Spleen (tissue), 7 donors: ENCODE measurements around the gene SP6.

ENCODE experiments used
- POLR2A ChIP-seq, 3 donors: fragments of 450-650 bp; IDR thresholded peaks; one replicate each; pipeline ENCODE4 v1.5.1; 2017; ENCODE audit warnings: antibody characterized with exemption in 3 of 3, mild to moderate bottlenecking in 1 of 3
- TF ChIP-seq, protein P1 (sequence below), 11 experiments: fragments of 200-600 bp in 7 of 11; fragments of 450-650 bp in 4 of 11; sonication (generic) in 4 of 11; IDR thresholded peaks in 8 of 11; conservative IDR thresholded peaks in 3 of 11; 1 replicate in 7 of 11; 2 replicates in 4 of 11; pipeline versions ENCODE4 v1.4.0 to v1.8.0; 2016 to 2021; ENCODE audit warnings: antibody characterized with exemption in 11 of 11, inconsistent platforms in 4 of 11, mild to moderate bottlenecking in 1 of 11
- donor health status: DM: no; HTN: no; CAD: no; lungs with moderate emphysema.
- donor health status: DM: no; HTN: no; CAD: no.
- donor health status: DM: no; HTN: no; CAD: no.

DNA sequence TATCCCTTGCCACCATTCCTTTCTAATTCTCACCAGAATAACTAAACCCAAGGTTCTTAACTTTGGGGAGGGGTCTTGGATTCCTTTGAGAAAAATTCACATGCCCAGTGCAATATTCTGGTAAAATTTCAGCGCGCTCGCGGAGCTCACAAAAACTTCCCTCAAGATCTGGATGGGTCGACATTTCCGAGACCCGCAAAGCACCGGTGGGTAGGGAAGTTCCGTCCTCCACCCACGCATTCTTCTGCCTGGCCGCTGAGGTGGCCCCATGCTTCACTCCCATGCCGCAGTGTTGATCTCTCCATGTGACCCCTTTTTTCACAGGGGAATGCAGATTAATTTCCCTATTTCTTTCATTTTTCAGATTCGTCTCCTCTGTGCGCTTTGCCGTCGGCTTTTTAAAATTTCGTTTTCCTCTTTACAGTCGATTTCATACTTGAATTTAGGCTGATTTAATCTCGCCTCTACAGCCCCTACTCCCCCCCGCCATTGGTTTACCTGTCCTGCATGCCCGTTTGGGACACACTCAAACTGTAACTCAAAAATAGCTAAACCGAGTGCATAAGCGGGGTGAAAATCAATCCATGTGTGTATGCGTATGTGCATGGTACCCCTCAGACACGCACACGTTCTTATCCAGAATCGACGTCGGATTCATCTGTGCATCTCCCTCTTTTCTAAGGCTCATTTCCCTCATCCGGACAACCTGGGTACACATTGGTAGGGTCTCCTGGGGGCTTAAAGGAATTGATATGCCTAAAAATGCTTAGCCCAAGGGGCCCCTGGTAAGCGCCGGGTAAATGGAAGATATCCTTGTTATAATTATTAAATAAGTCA lies 1.4 kb upstream of the SP6 start:
- TF ChIP-seq, protein P1, sequence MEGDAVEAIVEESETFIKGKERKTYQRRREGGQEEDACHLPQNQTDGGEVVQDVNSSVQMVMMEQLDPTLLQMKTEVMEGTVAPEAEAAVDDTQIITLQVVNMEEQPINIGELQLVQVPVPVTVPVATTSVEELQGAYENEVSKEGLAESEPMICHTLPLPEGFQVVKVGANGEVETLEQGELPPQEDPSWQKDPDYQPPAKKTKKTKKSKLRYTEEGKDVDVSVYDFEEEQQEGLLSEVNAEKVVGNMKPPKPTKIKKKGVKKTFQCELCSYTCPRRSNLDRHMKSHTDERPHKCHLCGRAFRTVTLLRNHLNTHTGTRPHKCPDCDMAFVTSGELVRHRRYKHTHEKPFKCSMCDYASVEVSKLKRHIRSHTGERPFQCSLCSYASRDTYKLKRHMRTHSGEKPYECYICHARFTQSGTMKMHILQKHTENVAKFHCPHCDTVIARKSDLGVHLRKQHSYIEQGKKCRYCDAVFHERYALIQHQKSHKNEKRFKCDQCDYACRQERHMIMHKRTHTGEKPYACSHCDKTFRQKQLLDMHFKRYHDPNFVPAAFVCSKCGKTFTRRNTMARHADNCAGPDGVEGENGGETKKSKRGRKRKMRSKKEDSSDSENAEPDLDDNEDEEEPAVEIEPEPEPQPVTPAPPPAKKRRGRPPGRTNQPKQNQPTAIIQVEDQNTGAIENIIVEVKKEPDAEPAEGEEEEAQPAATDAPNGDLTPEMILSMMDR (IDR thresholded peaks at IDR 0.05 in 8 of 11, conservative IDR thresholded peaks at IDR 0.05 in 3 of 11), result no peak
- no peak for TF ChIP-seq POLR2A (IDR thresholded peaks at IDR 0.05)
